HG02610 (cell line): ENCODE measurements around the gene RALBP1.

Experiments
- ATAC-seq: cut with Tn5 transposase; IDR thresholded peaks from one replicate; pipeline ENCODE4 v1.9.1; 2021; ENCODE audit warnings: mild to moderate bottlenecking, moderate library complexity; ENCODE audit not compliant: unreplicated experiment

RALBP1 gene

GRCh38 chr18:9546468-9546867 is 71.2 kb downstream of the RALBP1 start:
- ATAC-seq = no peak

DNA sequence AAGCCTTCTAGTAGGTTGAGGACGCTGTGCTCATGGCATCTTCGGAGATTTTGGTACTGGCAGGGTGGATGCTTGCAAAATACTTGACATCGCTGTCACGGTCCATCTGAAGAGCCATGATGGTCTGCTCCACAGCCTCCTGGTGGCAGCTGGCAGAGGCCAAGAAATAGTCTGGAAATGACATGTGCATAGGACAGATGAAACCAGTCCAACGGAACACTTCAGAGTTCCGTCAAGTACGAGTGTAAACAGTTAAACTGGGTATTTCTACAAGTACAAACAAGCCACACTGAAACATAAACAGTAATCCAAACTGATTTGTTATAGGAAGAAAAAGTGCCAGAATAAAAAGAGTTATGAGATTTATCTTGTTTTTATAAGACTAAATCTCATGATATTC is 72.5 kb downstream of the RALBP1 start:
- ATAC-seq = no peak

DNA sequence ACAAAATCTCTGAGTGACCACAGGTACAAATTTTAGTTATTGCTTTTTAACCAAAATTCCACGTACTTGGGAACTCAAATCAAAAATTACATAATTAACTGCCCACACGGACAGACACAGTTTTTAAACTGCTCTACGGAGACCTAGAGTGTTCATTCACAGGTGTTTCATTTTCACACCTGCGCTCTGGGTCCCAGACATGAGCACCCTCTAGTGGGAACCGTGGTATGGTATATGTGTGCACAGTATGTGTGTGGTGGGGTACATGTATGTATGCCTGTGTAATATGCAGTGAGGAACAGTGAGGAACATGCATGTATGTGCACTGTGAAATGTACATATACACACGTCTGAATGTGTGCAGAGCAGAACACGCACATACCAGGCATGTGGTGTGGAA is 74.1 kb downstream of the RALBP1 start:
- ATAC-seq = no peak

GRCh38 chr18:9550429-9550828 is 75.1 kb downstream of the RALBP1 start:
- ATAC-seq = no peak

GRCh38 chr18:9552191-9552590 is 76.9 kb downstream of the RALBP1 start:
- no peak for ATAC-seq

GRCh38 chr18:9552616-9553015 is 77.3 kb downstream of the RALBP1 start:
- no peak for ATAC-seq

GRCh38 chr18:9557250-9557943 is 82.1 kb downstream of the RALBP1 start:
- no peak for ATAC-seq

DNA sequence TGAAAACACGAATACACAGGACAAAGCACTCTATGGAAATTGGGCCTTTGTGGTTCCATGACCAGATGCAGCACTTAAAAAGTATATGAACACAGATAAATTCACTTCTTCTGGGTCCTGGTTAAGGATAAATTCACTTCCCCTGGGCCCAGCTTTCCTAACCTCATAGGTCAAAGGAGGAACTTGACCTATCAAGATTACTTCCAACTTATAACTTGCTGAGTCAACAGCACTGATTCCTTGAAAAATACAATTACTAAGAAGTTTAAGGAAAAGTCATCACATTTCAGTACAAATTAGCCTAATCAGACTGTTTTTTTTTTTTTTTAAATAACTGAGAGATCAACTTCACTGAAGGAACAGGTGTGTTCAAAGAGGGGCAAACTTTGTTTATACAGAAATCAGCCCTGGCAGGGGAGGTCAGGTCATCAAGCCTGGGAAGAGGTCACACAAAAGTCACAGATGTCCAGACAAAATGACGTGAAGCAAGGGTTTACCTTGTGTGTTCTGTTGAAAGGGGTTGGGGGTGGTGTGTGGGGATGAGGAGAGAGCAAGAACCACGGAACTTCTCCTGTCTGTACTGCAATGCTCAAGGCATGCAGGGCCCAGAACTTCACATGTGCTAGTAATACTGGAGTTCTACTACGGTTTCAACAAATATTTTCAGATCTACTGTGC is 83.2 kb downstream of the RALBP1 start:
- ATAC-seq = no peak

GRCh38 chr18:9559253-9559652 is 83.9 kb downstream of the RALBP1 start:
- no peak for ATAC-seq

GRCh38 chr18:9561759-9562158 is 86.4 kb downstream of the RALBP1 start:
- ATAC-seq = no peak

GRCh38 chr18:9562584-9562983 is 87.3 kb downstream of the RALBP1 start:
- no peak for ATAC-seq

DNA sequence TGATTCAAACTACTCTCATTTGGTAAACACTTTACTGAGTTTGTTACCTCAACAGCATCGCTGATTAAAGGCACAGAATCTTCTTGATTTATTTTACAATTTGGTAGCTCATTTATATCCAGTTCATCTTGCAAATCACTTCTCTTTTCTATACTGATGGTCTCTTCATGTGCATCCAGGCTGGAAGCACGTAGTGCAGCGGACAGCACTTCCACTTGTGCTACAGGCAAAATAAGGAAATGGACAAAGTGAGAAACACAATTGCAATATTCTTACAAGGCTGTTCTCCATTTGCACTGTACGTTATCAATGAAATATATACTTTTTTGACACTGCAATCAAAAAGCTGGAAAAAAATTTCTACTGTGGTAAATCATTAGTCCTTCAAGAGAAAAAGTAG is 88.0 kb downstream of the RALBP1 start:
- no peak for ATAC-seq

DNA sequence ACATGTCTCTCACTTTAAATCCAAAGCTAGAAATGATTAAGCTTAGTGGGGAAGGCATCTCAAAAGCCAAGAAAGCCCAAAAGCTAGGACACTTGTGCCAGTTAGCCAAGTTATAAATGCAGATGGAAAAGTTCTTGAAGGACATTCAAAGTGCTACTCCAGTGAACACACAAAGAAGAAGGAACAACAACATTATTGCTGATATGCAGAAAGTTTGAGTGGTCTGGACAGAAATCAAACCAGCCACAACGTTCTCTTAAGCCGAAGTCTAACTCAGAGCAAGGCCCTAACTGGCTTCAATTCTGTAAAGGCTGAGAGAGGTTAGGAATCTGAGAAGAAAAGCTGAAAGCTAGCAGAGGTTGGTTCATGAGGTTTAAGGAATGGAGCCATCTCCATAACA is 90.1 kb downstream of the RALBP1 start:
- no peak for ATAC-seq

- ATAC-seq = no peak
These were observed 92.9 kb downstream of the RALBP1 start for GRCh38 chr18:9568186-9568585.

DNA sequence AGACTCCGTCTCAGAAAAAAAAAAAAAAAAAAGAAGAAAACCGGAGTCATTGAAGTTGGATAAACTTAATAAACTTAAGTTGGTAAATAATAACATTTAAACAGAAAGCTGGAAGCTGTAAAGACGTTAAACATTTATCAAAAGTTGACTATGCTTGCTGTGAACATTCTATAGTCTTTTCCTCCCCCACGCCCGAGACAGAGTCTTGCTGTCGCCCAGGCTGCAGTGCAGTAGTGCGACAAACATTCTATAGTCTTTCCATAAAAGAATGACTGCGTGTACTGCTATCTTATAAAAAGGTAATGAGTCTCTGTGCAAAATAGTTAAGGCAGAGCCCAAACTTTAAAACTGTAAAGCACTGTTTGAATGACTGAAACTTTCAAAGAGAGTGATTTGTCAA is 93.9 kb downstream of the RALBP1 start:
- ATAC-seq = no peak

DNA sequence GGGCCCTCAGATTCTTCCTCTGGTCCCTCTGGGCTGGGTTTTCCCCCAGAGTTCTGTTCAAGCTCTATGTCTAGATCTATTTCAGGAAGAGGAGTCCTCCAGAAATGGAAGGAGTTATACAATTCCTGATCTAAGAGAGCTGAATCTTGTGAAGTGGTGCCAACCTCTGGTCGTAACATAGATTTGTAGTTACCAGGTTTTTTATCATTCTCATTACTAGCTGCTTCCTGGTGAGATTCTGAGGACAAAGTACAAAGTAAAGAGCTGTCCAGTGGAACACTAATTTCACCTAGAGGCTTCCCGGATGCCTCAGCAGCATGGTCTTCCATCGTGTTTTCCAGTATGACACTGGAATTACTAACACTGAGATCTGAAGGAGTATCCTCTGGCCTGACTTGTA is 94.9 kb downstream of the RALBP1 start:
- ATAC-seq = no peak

GRCh38 chr18:9571546-9571945 is 96.2 kb downstream of the RALBP1 start:
- no peak for ATAC-seq

DNA sequence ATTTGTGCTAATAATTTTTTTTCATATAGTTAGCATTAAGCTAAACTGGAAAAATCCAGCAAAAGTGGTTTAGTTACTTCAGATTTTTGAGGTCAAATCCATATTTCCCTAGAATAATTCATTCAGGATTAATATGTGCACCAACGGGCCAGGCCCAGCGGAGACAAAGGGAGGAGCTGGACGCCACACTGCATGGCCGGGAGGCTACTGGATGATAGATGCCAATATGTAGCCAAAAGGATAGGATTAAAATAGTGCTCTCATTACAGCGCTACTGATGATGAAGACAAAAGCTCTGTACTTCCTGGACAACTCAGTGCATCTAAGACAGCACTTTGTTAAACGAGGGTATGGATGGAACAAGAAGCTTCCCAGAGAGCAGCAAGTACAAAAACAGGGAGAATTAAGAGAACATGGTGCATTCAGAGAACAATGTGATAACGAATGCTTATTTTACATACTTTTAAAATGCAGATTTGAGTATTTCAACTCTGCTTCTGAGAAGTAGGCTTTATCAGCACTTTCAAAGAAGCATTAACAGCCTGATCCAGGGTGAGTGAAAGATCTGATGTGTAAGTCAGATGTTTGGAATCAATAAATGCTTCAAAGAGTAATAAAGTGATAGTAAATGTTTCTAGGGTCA is 99.3 kb downstream of the RALBP1 start:
- no peak for ATAC-seq

- no peak for ATAC-seq
These were observed 100.2 kb downstream of the RALBP1 start for GRCh38 chr18:9575558-9575957.

- ATAC-seq = no peak
These were observed 102.0 kb downstream of the RALBP1 start for GRCh38 chr18:9577361-9577760.

- no peak for ATAC-seq
These were observed 103.0 kb downstream of the RALBP1 start for GRCh38 chr18:9578306-9578705.

GRCh38 chr18:9581667-9582066 is 106.4 kb downstream of the RALBP1 start:
- ATAC-seq = no peak
